Left renal cortex interstitium (tissue), 4 donors: ENCODE data around the gene TIMM29. TPM values are rescaled to one million over a fixed set of nuclear protein-coding genes. Genes with fewer than 3 reads are reported as not detected.

Experiments
- DNase-seq, 4 donors: peaks; one replicate each; pipeline ENCODE4 v3.0.0-alpha.2; 2013; ENCODE audit warnings: low read depth in 4 of 4, low spot score in 2 of 4, missing footprints in 1 of 4
- polyA plus RNA-seq, 4 donors: library from polyadenylated mRNA; unstranded; fragments of 120-200 nt; gene quantifications; one replicate each; pipeline ENCODE4 v1.2.1, GENCODE V29; 2013; ENCODE audit not compliant: insufficient read length in 4 of 4

Gene TIMM29
- 10 to 100 TPM; 23.4 to 33.4 (median 33.2) TPM for polyA plus RNA-seq

DNA sequence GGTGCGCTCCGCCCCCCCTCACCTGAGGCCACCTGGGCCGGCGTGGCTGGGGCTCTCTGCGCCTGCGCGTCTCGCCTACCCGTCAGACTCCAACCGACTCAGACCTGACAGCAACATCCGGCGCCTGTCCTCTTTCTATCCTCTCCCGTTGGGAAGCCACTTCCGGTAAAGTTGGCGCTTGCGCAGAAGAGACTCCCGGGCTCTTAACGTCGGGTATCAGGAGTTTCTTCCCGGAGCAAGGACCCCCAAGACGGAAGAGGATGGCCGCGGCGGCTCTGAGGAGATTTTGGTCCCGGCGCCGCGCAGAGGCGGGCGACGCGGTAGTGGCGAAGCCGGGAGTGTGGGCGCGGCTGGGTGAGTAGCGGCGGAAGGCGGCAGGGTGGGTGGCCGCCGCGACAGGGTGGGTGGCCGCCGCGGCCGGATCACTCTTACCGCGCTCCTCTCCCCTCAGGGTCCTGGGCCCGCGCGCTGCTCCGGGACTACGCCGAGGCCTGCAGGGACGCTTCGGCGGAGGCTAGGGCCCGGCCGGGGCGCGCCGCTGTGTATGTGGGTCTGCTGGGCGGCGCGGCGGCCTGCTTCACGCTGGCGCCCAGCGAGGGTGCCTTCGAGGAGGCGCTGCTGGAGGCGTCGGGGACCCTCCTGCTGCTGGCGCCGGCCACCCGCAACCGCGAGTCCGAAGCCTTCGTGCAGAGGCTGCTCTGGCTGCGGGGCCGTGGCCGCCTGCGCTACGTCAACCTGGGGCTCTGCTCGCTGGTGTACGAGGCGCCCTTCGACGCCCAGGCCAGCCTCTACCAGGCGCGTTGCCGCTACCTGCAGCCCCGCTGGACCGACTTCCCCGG is at the start of gene TIMM29, which contains the start of gene YIPF2:
Gene TIMM29, plus strand, starts transcription at position 249 of the 839 bp plus-strand sequence. Its CDS starts 12 bp downstream, at position 261.
Gene YIPF2, minus strand, starts transcription at position 77 of the 839 bp plus-strand sequence. CDS start 229 bp downstream, outside the sequence.
- peak; percentile 93 to 98 (median 95) for DNase-seq

DNA sequence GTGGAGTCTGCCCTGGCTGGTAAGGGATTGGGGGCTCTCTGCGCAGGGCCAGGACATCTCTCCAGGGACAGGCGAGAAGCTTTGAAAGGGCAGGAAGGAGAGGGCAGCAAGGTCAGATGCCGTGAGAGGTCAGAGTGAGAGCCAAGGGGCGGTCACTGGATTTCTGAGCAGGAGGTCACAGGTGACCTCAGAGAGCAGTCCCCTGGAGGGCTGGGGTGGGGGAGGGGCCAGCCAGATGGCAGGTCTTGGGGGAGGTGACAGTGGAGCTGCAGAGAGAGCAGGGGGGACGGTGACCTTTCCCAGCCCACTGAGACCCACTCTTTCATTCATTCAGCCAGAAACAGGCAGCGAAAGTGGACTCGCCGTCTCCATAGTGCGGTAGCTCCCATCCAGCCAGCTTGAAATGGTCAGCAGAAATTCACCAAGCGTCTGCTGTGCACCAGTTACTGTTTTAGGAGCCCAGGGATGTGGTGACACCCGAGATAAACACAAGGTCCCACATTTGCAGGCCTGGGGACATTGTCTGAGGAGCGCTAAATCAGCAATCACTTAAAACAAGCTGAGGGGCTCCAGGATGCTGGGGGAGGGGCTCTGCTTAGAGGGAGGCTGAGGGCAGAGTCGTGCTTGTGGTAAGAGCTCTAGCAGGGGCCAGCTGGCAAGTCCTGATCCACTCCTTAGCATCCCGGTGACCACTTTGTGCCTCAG is 47.1 kb upstream of the TIMM29 start:
- no peak for DNase-seq

- DNase-seq = no peak
These were observed 46.5 kb upstream of the TIMM29 start for GRCh38 chr19:10882108-10882457.

DNA sequence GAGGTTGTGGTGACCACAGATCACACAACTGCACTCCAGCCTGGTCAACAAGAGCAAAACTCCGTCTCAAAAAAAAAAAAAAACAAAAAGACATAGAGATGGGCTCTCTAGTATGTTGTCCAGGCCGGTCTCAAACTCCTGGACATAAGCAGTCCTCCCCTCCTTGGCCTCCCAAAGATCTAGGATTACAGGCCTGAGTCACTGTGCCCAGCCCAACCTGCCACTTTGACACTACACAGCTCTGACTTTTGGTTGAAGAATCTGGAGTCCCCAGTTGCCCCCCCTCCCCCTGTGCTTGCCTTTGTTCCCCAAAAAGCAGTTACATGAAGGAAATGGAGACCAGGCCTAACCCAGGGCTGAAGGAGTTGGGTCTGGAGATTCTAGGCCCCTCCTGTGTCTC is 44.3 kb upstream of the TIMM29 start:
- DNase-seq = no peak

- no peak for DNase-seq
These were observed 43.1 kb upstream of the TIMM29 start for GRCh38 chr19:10885201-10886169.

- DNase-seq = no peak
These were observed 40.8 kb upstream of the TIMM29 start for GRCh38 chr19:10887616-10888367.

GRCh38 chr19:10888421-10888866 is 40.2 kb upstream of the TIMM29 start:
- no peak for DNase-seq

- no peak for DNase-seq
These were observed 38.7 kb upstream of the TIMM29 start for GRCh38 chr19:10889880-10890279.

DNA sequence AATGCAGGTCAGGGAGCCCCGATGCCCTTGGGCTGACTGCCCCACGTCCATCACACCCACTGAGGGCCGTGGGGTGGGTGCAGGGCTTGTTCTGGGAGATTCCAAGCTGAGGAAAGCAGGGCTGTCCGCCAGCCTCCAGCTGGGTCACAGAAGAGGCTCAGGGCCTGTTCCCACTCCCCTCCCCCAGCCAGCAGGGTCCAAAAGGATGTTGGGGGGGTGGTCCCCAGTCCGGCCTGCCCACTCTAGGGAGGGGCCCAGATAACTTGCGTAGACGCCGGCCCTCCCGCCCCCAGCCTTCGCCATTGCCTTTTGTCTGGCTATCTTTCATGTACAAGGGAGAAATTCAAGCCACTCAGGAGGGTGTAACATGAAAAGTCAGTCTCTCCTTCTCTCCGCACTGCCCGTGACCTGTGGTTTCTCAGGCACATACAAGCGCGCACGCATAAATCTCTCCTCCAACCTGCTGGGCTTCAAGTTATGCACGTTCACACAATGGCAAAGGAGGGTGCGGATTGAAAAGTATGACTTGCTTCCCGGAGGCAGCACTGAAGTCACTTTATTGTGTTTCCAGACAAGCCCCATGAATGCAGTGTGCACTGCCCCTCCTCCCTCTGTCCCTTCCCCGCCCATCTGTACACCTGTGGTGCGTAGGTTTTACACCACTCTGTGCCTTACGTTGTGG is 37.1 kb upstream of the TIMM29 start:
- DNase-seq = peak in 1 of 4 donors; percentile 61

DNA sequence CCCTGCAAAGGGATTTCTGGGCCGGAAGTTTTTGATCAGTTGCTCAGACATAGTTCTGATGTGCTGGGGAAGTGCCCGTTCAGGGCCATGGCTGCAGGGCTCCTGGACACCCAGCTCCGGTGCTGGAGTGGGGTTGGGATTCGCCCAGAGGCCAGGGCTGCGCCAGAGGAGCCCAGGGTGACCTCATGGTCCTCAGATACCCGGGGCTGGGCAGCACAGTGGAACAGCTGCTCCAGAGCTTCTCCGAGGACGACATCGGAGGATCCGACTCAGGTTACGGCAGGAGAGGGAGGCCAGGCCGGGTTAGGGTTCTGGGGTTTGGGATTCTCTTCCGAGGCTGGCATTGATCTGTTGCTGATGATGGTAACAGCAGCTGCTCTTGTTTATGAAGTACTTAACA is 36.4 kb upstream of the TIMM29 start:
- DNase-seq = no peak

- DNase-seq = no peak
These were observed 33.7 kb upstream of the TIMM29 start for GRCh38 chr19:10894911-10895213.

DNA sequence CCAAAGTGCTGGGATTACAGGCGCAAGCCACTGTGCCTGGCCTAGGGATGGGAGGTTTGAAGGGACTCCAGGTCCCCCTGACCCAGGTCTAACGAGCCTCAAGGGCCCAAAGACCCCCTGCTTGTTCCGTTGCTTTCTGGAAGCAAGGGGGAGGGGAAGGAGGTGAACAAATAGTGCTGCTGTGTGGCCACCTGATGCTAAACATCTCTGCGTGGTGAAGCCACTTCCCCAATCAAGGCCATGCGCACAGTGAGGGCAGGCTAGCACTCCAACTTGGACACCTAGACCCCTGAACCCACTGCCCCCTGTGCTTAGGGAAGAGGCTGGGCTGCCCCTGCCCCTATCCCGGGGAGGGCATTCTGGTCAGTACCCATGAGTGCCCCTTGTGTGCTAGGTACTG is 33.2 kb upstream of the TIMM29 start:
- no peak for DNase-seq

DNA sequence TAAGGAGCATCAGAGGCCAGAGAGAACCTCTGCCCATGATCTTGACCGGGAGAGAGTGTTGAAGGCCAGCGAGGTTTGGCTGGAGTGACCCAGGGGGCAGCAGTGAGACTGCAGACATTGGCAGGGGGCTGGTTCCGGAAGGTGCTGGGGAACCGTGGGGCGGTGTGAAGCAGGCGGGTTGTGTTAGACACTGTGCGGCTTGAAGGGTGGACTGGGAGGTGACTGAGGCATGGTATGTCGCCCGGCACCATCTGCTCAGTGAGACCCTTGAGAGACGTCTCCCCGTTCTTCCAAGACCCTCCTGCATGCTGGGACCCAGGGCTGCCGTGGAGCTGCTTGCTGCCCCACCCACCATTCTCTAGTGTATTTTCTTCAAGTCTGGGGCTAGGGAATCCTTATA is 32.7 kb upstream of the TIMM29 start:
- no peak for DNase-seq

DNA sequence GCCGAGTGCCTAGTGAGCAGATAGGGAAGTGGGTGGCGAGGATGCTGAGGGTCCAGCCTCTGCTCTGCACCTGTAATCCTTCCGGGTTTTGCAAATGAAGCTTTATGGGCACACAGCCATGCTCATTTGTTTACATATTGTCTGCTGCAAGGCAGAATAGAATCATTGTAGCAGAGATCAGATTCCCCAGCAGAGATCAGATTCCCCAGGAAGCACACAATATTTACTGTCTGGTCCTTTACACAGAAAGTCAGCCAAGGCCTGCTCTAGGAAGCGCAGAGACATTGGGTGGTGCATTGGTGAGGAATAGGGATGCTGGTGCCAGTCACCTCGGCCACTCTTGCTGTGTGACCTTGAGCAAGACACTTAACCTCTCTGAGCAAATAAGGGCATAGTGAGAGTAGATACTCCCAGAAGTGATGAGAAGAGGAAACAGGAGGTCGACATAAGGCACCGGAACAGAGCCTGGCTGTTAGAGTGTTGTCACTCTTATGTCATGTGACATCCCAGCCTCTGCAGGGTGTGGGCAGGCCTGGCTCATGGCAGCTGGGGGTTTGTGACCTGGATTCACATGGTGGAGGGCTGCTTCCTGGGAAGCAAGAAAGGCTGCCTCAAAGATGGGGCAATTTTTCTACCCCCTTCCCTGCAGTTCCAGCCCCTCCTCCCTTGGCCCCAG is 31.6 kb upstream of the TIMM29 start:
- DNase-seq = no peak

DNA sequence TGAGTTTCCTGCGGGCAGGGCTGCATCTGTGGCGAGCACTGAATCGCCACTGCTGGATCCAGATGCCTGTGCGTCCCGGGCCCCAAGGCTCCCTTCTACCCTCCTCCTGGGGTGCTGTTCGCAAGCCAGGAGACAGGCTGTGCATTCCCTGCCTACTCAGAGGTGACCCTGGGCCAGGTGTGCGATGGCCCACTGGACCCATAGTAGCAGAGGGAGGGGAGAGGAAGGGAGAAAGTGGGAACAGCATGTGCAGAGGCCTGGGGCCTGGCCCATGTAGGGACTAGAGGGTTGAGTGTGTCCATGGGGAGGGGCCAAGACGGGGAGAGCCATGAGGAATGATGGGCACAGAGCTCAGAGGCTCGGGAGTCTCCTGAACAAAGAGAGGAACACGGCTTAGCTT is 30.0 kb upstream of the TIMM29 start:
- DNase-seq = no peak

DNA sequence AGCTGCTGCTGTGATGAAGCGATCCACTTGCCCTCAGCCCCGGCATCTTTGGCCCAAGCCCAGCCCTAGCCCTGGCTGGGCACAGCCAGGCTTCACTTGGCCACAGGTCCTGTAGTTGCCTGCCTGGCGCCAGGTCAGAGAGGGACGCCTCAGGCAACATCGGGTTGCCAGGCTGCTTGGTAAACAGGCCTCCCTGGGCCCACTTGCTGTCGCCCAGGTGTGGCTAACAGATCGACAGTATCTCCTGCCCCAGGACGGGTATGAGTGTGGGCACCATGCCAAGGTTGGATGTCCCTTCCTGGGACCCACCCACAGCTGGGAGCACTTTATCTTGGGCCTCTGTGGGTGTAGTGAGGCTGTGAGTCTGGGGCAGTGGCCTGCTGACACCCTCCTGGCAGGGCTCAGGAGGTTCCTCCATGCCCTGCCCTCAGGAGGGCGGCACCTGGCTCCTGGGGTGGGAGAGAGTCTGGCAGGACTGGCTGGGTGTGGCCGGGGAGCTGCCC is 29.4 kb upstream of the TIMM29 start:
- no peak for DNase-seq

DNA sequence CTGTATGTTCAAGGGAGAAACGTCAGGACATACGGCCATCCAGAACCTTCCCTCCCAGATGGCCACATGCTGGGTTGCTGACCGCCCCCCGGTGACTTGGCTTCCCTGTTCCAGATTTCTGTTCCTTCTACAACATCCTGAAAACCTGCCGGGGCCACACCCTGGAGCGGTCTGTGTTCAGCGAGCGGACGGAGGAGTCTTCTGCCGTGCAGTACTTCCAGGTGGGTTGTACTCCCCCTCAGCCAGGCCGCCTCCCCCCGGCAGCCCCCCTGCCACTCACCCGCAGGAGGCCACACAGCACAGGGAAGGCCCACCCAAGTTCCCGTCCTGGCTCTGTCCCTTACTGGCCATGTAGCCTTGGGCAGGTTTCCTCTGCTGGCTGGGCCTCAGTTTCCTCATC is 20.7 kb upstream of the TIMM29 start:
- no peak for DNase-seq

- DNase-seq = no peak
These were observed 20.1 kb upstream of the TIMM29 start for GRCh38 chr19:10908380-10908960.
